CD8-positive, alpha-beta memory T cell (primary cell): ENCODE results near the gene CIB4. TPM values are rescaled to one million over a fixed set of nuclear protein-coding genes. Genes with fewer than 3 reads are reported as not detected.
"Not testable (repeated sequence)": the region's sequence is repeated elsewhere in the genome, so short reads cannot be mapped to it uniquely, and the experiment has no call there.

Source experiments
- CTCF ChIA-PET: fragments of 350-600 bp; sonication (Branson Sonifier 250); formaldehyde crosslinking; loops from one replicate; lab custom pipeline; 2021; ENCODE audit warnings: antibody characterized with exemption; lab: Charles Lee
- POLR2A ChIA-PET: fragments of 350-600 bp; sonication (Branson Sonifier 250); formaldehyde crosslinking; loops from one replicate; lab custom pipeline; 2021; ENCODE audit warnings: antibody characterized with exemption; lab: Charles Lee
- DNase-seq, 5 donors: peaks; one replicate each; pipeline versions ENCODE4 v3.0.0 to v3.0.0-alpha.2; 2020 to 2022; ENCODE audit warnings: mixed read lengths in 1 of 5
- H3K27ac ChIP-seq: one replicate; pipeline ENCODE4 v1.7.0; 2013; ENCODE audit warnings: low read depth, mild to moderate bottlenecking, low read length, moderate library complexity
- H3K27me3 ChIP-seq: 2 replicates; pipeline ENCODE4 v1.7.0; 2013; ENCODE audit warnings: low read length, mild to moderate bottlenecking; ENCODE audit not compliant: insufficient read depth, poor library complexity, severe bottlenecking
- H3K36me3 ChIP-seq: 2 replicates; pipeline ENCODE4 v1.7.0; 2013; ENCODE audit warnings: mild to moderate bottlenecking, low read length, moderate library complexity; ENCODE audit not compliant: insufficient read depth
- H3K4me1 ChIP-seq: 2 replicates; pipeline ENCODE4 v1.7.0; 2013; ENCODE audit warnings: mild to moderate bottlenecking, low read length, moderate library complexity; ENCODE audit not compliant: insufficient read depth
- H3K4me3 ChIP-seq: 2 replicates; pipeline ENCODE4 v1.7.0; 2013; ENCODE audit warnings: mild to moderate bottlenecking, low read length
- H3K9me3 ChIP-seq: 2 replicates; pipeline ENCODE4 v1.7.0; 2013; ENCODE audit warnings: mild to moderate bottlenecking, low read length
- H3K27ac Mint-ChIP-seq, 8 donors: one replicate each; pipeline ENCODE4 v1.8.0; 2020 to 2021; ENCODE audit warnings: mixed read lengths in 8 of 8, mild to moderate bottlenecking in 6 of 8, inconsistent platforms in 3 of 8, moderate library complexity in 3 of 8
- H3K27me3 Mint-ChIP-seq, 2 donors: one replicate each; pipeline ENCODE4 v1.8.0; 2020 to 2021; ENCODE audit warnings: mixed read lengths in 2 of 2, mild to moderate bottlenecking in 1 of 2, moderate library complexity in 1 of 2
- H3K36me3 Mint-ChIP-seq, 3 donors: one replicate each; pipeline ENCODE4 v1.8.0; 2020 to 2021; ENCODE audit warnings: mixed read lengths in 3 of 3, inconsistent platforms in 1 of 3, mild to moderate bottlenecking in 1 of 3
- H3K4me1 Mint-ChIP-seq, 3 donors: one replicate each; pipeline ENCODE4 v1.8.0; 2020 to 2021; ENCODE audit warnings: mixed read lengths in 3 of 3, inconsistent platforms in 1 of 3, mild to moderate bottlenecking in 1 of 3
- H3K4me3 Mint-ChIP-seq, 7 donors: one replicate each; pipeline ENCODE4 v1.8.0; 2020 to 2021; ENCODE audit warnings: mixed read lengths in 7 of 7, mild to moderate bottlenecking in 6 of 7, moderate library complexity in 4 of 7, inconsistent platforms in 2 of 7
- H3K9me3 Mint-ChIP-seq, 5 donors: one replicate each; pipeline ENCODE4 v1.8.0; 2020 to 2022; ENCODE audit warnings: mixed read lengths in 5 of 5, mild to moderate bottlenecking in 3 of 5, moderate library complexity in 2 of 5, inconsistent platforms in 1 of 5
- polyA plus RNA-seq: library from polyadenylated mRNA; unstranded; fragments of 300-500 nt; fragmentation: Illumina TruSeq; gene quantifications from one replicate; pipeline ENCODE4 v1.2.3, GENCODE V29; 2021
- total RNA-seq, 2 experiments: library from RNA; stranded (reverse); gene quantifications; one replicate each; pipeline ENCODE4 v1.2.3, GENCODE V29; 2021

CIB4 gene
- total and polyA plus RNA-seq, 3 experiments from 2014 or later = not detected

GRCh38 chr2:26566731-26567130 is 74.4 kb downstream of the CIB4 start:
- DNase-seq, H3K4me1 ChIP-seq, H3K36me3 Mint-ChIP-seq, H3K27ac Mint-ChIP-seq, H3K9me3 Mint-ChIP-seq, H3K4me3 Mint-ChIP-seq, H3K27ac ChIP-seq, H3K4me3 ChIP-seq, H3K9me3 ChIP-seq, POLR2A ChIA-PET, H3K36me3 ChIP-seq: not testable (repeated sequence)
- peaks cover 5 to 14% (median 6%) of the 10 kb centered on the region in 3 donors for H3K4me1 Mint-ChIP-seq
- CTCF ChIA-PET = interaction anchor here (1.9 kb wide), 1 partner anchor 11 kb away, joined by 8 read pairs; no protein-coding TSS in a partner anchor
- H3K27me3 ChIP-seq = peaks cover 19% of the 10 kb centered on the region
- H3K27me3 Mint-ChIP-seq = peaks cover 25 to 75% of the 10 kb centered on the region in 2 donors

- H3K27me3 ChIP-seq = peaks cover 24% of the 10 kb centered on the region
- no peak for DNase-seq
- H3K27ac Mint-ChIP-seq = peak overlapping the region in 1 of 8 donors; percentile 28
- POLR2A ChIA-PET = no interaction called here
- H3K4me3 ChIP-seq = no peak overlapping the region
- H3K9me3 ChIP-seq = no peaks in the 10 kb centered on the region
- peaks cover 27 to 82% of the 10 kb centered on the region in 2 donors for H3K27me3 Mint-ChIP-seq
- peaks cover 4% of the 10 kb centered on the region for H3K4me1 ChIP-seq
- H3K4me1 Mint-ChIP-seq = peaks cover 5 to 15% (median 9%) of the 10 kb centered on the region in 3 donors
- CTCF ChIA-PET = interaction anchor here (1.9 kb wide), 1 partner anchor 12 kb away, joined by 8 read pairs; no protein-coding TSS in a partner anchor
- no peak overlapping the region for H3K27ac ChIP-seq
- H3K36me3 Mint-ChIP-seq = no peaks in the 10 kb centered on the region
- H3K4me3 Mint-ChIP-seq = no peak overlapping the region
- no peaks in the 10 kb centered on the region for H3K36me3 ChIP-seq
- no peaks in the 10 kb centered on the region for H3K9me3 Mint-ChIP-seq
Observed at GRCh38 chr2:26566081-26566375, 75.1 kb downstream of the CIB4 start.

GRCh38 chr2:26564121-26564644 is 77.0 kb downstream of the CIB4 start:
- Mint-ChIP-seq H3K36me3 (no peaks in the 10 kb centered on the region), H3K27me3 (peaks cover 37 to 80% of the 10 kb centered on the region in 2 donors), H3K9me3 (peaks cover 0 to 1% (median 0%) of the 10 kb centered on the region in 5 donors), H3K4me1 (peaks cover 5 to 15% (median 9%) of the 10 kb centered on the region in 3 donors), H3K4me3 (no peak overlapping the region), H3K27ac (no peak overlapping the region)
- no peaks in the 10 kb centered on the region for H3K36me3 ChIP-seq
- H3K27ac ChIP-seq = no peak overlapping the region
- no peak overlapping the region for H3K4me3 ChIP-seq
- H3K4me1 ChIP-seq = peaks cover 4% of the 10 kb centered on the region
- DNase-seq = no peak
- ChIA-PET POLR2A (no interaction called here), CTCF (interaction anchor here (1.7 kb wide), 1 partner anchor 13 kb away, joined by 4 read pairs; no protein-coding TSS in a partner anchor)
- H3K9me3 ChIP-seq = no peaks in the 10 kb centered on the region
- peaks cover 24% of the 10 kb centered on the region for H3K27me3 ChIP-seq

- peaks cover 0 to 1% (median 0%) of the 10 kb centered on the region in 5 donors for H3K9me3 Mint-ChIP-seq
- H3K4me3 Mint-ChIP-seq = no peak overlapping the region
- no peak for DNase-seq
- H3K4me3 ChIP-seq = no peak overlapping the region
- peaks cover 5 to 15% (median 9%) of the 10 kb centered on the region in 3 donors for H3K4me1 Mint-ChIP-seq
- H3K36me3 ChIP-seq = no peaks in the 10 kb centered on the region
- POLR2A ChIA-PET = no interaction called here
- peaks cover 24% of the 10 kb centered on the region for H3K27me3 ChIP-seq
- CTCF ChIA-PET = interaction anchor here (1.7 kb wide), 1 partner anchor 14 kb away, joined by 4 read pairs; no protein-coding TSS in a partner anchor
- peaks cover 32 to 81% of the 10 kb centered on the region in 2 donors for H3K27me3 Mint-ChIP-seq
- peaks cover 4% of the 10 kb centered on the region for H3K4me1 ChIP-seq
- H3K9me3 ChIP-seq = no peaks in the 10 kb centered on the region
- no peaks in the 10 kb centered on the region for H3K36me3 Mint-ChIP-seq
- no peak overlapping the region for H3K27ac Mint-ChIP-seq
- no peak overlapping the region for H3K27ac ChIP-seq
Observed at GRCh38 chr2:26563686-26564085, 77.5 kb downstream of the CIB4 start.

- no peaks in the 10 kb centered on the region for H3K36me3 ChIP-seq
- no peak overlapping the region for H3K27ac ChIP-seq
- ChIA-PET POLR2A (no interaction called here), CTCF (interaction anchor here (3.4 kb wide), 1 partner anchor 15 kb away, joined by 7 read pairs; no protein-coding TSS in a partner anchor)
- Mint-ChIP-seq H3K9me3 (peaks cover 0 to 1% (median 0%) of the 10 kb centered on the region in 5 donors), H3K27ac (no peak overlapping the region), H3K4me3 (peak overlapping the region in 5 of 7 donors; percentile 13 to 56 (median 25)), H3K27me3 (peaks cover 30 to 81% of the 10 kb centered on the region in 2 donors), H3K4me1 (peaks cover 5 to 15% (median 9%) of the 10 kb centered on the region in 3 donors), H3K36me3 (no peaks in the 10 kb centered on the region)
- H3K27me3 ChIP-seq = peaks cover 24% of the 10 kb centered on the region
- H3K9me3 ChIP-seq = no peaks in the 10 kb centered on the region
- H3K4me3 ChIP-seq = no peak overlapping the region
- DNase-seq = no peak
- H3K4me1 ChIP-seq = peaks cover 4% of the 10 kb centered on the region
Observed at GRCh38 chr2:26562811-26563645, 78.1 kb downstream of the CIB4 start.

GRCh38 chr2:26561918-26562810 is 79.0 kb downstream of the CIB4 start:
- Histone ChIP-seq H3K27ac (no peak overlapping the region), H3K4me3 (no peak overlapping the region), H3K36me3 (no peaks in the 10 kb centered on the region), H3K27me3 (peaks cover 24% of the 10 kb centered on the region), H3K4me1 (peaks cover 4% of the 10 kb centered on the region), H3K9me3 (no peaks in the 10 kb centered on the region)
- H3K27ac Mint-ChIP-seq = no peak overlapping the region
- peaks cover 5 to 15% (median 9%) of the 10 kb centered on the region in 3 donors for H3K4me1 Mint-ChIP-seq
- peaks cover 37 to 82% of the 10 kb centered on the region in 2 donors for H3K27me3 Mint-ChIP-seq
- peak overlapping the region in 1 of 7 donors; percentile 21 for H3K4me3 Mint-ChIP-seq
- H3K36me3 Mint-ChIP-seq = no peaks in the 10 kb centered on the region
- ChIA-PET CTCF (interaction anchor here (3.4 kb wide), 1 partner anchor 16 kb away, joined by 7 read pairs; no protein-coding TSS in a partner anchor), POLR2A (no interaction called here)
- peaks cover 0 to 1% (median 0%) of the 10 kb centered on the region in 5 donors for H3K9me3 Mint-ChIP-seq
- peak in 1 of 5 donors; percentile 5 for DNase-seq

GRCh38 chr2:26561376-26561775 is 79.8 kb downstream of the CIB4 start:
- Mint-ChIP-seq H3K27ac (no peak overlapping the region), H3K4me1 (peaks cover 5 to 15% (median 9%) of the 10 kb centered on the region in 3 donors), H3K27me3 (peaks cover 37 to 82% of the 10 kb centered on the region in 2 donors), H3K4me3 (peak overlapping the region in 1 of 7 donors; percentile 54), H3K36me3 (no peaks in the 10 kb centered on the region), H3K9me3 (peaks cover 0 to 1% (median 0%) of the 10 kb centered on the region in 5 donors)
- H3K4me1 ChIP-seq = peaks cover 4% of the 10 kb centered on the region
- POLR2A ChIA-PET = no interaction called here
- peaks cover 24% of the 10 kb centered on the region for H3K27me3 ChIP-seq
- no peak overlapping the region for H3K27ac ChIP-seq
- DNase-seq = no peak
- CTCF ChIA-PET = interaction anchor here (3.4 kb wide), 1 partner anchor 17 kb away, joined by 7 read pairs; no protein-coding TSS in a partner anchor
- no peaks in the 10 kb centered on the region for H3K9me3 ChIP-seq
- no peak overlapping the region for H3K4me3 ChIP-seq
- H3K36me3 ChIP-seq = no peaks in the 10 kb centered on the region
